Activated gamma-delta T cell treated with Interleukin-2 at 50 U/mL for 16 hours (primary cell): ENCODE data around the gene SRC.

Source experiments
- DNase-seq: peaks from one replicate; pipeline ENCODE4 v3.0.0-alpha.2; 2020

Gene SRC

DNA sequence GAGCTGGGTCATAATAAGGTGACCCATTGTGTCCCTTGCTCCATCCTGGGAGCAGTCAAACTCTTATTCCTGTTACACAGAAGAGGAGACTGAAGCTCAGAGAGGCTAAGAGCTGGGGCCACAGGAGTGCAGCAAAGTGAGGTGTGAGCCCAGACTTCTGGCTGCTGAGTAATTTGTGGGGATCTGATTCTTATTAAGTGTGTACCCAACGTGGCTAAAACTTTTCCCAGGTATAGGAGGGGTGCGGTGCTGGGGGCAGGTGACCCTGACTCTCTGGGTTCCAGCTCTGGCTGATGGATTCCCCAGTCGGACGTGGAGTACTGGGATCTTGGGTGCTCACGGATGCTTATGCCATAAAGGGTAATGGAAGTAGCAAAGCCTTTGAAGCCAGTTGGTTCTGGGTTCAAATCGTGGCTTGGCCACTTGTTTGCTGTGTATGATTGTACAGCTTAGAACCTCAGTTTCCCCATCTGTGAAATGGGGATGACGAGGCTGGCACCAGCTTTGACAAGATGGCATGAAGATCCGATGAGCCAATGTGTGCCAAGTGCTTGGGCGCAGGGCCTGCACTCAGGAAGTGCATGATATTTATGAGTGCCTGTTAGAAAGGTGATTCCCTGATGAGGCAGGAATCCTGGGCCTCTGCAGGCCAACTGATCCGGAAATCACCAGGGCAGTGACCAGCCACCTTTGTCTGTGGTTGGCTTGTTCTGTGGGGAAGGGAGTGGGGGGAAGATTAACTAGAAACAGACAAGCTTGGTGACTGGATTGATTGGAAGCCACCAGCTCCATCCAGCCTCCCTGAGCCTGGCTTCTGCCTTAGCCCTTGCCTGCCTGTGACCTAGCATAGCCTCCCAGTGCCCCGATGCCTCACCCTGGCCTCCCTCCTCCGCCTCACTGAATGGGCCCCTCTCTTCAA lies 6.0 kb downstream of the SRC start:
- no peak for DNase-seq

DNA sequence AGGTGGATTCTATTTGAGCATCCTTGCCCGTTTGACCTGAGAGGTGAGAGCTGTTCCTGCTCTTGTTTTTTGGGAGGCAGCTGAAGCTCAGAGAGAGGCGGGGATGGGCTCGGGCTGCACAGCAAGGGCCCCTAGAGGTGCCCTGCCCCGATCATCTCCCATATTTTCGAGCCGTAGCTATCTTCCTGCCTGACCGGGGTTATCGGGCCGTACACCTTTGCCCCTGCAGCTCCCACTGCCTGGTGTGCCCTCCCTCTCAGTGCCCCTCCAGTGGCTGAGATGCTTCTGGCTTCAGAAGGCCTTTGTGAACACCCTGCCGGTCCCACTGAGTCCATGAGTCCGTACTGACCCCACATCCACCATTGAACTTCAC lies 6.7 kb downstream of the SRC start:
- no peak for DNase-seq

- DNase-seq: no peak
These were observed 7.4 kb downstream of the SRC start for GRCh38 chr20:37353285-37353849.

DNA sequence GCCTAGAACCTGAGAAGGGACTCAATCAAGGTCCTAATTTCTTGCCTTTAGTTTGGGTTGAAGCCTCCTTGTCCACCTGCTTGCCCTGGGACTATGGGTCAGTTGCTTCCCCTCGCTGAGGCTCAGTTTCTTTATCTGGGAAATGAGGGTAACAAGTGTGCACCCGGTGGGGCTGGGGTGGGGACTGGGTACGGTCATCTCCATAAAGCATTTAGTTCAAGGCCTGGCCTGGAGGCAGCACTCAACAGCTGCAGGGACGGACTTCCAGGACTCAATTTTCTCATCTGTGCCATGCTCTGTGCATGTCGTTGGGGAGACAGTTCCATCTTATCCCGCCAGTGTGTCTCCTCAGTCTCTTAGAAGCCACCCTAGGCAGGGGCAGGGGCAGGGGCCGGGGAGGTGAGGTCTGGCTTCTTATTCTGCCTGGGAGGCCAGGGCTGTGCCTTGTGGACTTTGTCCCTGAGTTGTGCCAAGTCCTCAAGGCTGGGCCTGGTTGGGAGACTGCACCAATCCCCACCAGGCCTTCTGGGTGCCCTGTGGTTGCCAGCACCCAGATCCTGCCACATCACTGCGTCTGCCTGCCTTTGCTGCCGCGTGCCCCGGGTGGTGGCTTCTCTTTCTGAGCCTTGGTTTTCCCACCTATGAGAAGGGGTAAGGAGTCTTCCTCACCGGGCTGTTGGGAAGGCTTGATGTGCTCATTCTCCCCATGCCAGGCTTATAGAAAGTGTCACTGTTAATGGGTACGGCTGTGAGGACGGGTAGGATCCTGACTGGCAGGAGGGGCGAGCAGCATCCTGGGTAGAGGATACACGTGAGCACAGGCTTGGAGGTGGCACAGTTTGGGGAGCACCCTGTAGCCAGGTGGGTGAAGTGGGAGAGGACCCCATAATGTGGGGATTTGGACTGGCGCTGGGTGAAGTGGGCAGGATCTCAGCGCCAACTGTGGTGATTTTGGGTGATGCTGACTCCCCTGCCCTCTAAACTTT lies 8.6 kb downstream of the SRC start:
- DNase-seq: no peak

DNA sequence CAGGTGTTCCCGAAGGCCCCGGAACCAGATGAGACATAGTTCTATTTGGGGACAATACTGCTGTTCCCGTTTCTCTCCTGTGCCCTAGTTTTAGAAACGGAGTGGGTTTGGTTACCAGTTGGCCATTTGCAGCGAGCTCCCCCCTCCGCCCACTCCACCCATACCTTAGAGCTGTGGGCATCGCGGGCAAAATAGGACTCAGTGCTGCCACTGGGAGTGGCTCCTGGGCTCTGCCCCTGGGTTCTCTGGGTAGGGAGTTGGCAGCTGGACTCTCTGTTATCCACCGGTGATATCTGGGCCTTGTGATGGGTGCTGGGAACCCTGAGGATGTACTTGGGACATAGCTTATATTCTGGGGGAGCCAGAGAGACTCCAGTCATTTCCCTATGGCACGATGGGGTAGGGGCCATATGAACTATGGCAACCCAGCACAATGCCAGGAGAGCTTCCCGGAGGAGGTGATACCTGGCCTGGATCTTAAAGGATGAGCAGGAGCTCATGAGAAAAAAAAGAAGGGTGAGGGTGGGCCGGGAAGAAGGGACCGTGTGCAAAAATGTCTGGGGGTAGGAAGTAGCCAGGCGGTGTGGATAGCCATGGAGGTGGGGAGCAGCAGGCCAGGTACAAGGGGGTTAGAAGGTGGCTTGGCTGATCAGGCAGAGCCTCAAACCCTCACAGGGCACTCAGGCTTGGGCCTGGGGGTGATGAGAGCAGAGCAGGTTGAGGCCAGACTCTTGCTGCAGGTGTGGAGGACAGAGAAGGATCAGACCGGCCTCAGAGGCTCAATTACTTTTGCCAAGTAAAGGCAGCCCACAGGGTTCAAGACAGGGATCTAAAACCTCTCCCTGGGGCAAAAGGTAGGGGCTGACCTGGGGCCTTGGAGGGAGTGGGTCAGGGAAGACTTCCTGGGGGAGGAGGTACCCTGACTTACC lies 9.6 kb downstream of the SRC start:
- DNase-seq: no peak

GRCh38 chr20:37356387-37356786 lies 10.4 kb downstream of the SRC start:
- DNase-seq: no peak

DNA sequence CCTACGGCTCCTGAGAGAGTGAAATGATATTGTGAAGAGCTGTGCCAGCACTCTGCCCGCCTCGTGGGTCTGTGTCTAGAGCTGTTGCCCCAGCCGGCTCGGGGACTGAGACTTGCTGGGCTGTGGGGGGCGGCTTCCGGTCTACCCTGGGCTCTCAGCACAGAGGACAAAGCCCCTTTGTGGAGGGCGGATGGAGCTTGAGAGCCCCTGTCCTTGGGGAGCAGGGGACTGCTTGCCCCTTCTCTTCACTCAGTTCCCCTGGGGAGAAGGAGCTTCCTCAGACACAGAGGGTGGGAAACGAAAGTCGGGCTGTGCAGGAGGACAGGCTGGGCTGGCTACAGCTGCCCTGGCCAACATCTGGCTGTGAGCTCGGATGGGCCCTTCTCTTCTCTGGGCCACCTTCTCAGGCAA lies 11.0 kb downstream of the SRC start:
- DNase-seq: no peak

GRCh38 chr20:37357481-37358365 lies 11.8 kb downstream of the SRC start:
- DNase-seq: no peak

DNA sequence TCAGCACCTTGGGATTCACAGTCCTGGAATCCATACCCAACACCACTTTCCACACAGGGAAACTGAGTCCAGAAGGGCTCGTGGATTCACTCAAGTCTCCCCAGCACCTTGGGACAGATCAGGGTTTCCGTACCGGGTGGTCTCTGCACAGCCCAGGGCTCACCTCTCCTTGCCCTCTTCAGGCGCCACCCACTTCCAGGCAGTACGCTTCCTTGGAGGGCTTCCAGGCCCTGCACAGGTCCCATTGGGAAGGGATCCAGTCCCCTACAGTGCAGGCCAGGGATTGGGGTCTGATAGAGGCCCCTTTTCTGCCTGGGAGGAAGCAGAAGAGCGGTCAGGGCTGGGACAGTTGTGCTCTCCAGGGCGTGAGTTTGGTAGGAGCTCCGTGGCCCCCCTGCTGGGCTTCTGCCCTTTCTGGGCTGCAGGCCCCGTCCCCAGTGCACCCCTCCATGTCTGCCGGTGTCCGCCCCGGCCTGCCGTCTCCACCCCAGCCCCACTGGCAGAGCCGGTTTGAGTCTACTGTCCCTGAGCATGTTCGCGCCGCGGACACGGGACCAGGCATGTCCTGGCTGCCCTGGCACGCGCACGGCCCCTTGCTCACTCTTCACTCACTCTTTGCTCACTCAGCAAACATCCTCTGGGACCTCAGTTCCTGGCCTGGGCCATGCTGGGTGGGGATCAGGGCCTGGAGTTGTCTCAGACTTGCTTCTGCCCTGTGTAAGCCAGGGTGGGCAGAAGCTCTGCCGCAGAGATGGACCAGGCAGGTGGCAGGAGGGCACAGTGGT lies 12.6 kb downstream of the SRC start:
- no peak for DNase-seq

- DNase-seq: no peak
These were observed 13.4 kb downstream of the SRC start for GRCh38 chr20:37359331-37359730.

- DNase-seq: no peak
These were observed 13.9 kb downstream of the SRC start for GRCh38 chr20:37359836-37360235.

- DNase-seq: no peak
These were observed 14.6 kb downstream of the SRC start for GRCh38 chr20:37360391-37361115.

DNA sequence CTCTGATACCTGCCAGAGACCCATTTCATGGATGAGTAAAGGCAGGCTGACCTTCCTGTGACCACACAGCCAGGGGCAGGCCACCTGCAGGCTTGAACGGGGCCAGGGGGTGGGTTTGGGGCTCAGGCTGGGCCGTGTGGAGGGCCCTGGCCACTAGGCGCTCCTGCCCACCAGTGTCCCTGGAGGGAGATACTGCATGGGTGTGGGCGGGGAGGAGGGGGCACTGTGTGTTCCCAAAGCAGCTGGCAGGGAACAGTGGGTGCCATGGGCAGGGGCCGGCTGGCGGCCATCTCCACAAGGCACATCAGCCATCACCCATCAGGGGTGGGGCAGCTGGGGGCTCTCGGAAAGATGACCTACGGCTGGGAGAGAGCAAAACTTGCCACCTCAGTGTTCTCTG lies 15.4 kb downstream of the SRC start:
- DNase-seq: no peak

DNA sequence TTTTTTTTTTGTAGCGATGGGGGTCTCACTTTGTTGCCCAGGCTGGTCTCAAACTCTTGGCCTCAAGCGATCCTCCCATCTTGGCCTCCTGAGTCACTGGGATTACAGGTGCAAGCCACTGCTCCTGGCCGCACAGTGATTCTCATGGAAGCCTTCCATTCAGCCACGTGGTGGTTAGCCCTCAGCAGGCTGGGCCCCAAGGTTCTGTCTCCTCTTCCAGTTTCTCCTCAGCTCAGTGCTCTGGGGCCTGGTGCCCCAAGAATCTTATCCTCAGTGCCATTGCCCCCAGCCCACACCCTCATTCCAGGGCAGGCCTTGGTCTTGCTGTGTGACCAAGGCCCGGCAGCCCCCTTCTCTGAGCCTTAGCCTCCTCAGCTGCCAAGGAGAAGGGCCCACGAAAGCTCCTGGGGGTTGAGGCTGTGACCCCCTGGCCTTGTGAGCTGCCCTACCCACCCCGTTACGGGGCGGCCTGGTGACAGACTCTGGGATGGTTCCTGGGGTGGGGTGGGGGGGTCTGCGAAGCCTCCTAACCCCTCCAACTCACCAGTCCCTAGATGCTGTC lies 16.4 kb downstream of the SRC start:
- no peak for DNase-seq

GRCh38 chr20:37362821-37363220 lies 16.9 kb downstream of the SRC start:
- DNase-seq: no peak

- DNase-seq: no peak
These were observed 17.5 kb downstream of the SRC start for GRCh38 chr20:37363221-37364012.

DNA sequence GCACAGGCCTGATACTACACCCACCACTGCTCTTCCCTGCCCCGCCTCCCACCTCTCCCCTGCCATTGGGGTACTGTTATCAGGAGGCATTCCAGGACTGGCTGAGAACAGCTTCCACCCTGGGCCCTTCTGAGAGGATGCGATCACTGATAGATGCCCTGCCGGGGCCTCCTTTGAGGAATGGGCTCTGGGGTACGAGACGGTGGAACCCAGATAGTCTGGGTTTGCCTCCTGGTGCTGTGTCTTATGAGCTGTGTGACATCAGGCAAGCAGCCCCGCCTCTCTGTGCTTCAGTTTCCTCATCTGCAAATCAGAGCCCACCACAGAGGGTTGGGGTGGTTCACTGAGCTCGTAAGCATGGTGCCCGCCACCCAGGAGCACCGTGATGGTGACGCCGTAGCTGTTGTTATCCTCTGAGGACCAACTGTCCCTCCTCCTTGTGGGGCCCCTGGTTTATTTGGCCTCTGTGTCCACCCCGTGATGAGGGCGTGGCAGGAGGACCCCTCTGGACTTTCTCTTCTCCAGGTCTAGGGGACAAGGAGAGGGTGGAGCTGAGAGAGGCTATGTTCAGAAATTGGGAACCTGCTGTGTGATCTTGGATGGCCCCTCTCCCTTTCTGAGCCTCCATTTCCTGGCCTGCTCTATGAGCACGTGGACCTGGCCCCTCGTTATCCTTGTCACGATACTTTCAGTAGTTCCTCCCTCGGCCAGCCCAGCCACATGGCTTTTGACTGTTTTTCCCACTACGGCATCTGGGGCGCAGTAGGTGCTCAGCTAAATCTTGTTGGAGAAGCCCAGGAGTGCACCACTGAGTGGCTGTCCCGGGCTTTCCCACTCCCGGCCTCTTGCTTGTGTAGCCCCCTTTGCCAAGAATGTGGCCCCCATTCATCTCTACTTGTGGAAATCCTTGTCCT lies 18.3 kb downstream of the SRC start:
- no peak for DNase-seq
